ENCODE measurements around the gene SPINK13.

DNA sequence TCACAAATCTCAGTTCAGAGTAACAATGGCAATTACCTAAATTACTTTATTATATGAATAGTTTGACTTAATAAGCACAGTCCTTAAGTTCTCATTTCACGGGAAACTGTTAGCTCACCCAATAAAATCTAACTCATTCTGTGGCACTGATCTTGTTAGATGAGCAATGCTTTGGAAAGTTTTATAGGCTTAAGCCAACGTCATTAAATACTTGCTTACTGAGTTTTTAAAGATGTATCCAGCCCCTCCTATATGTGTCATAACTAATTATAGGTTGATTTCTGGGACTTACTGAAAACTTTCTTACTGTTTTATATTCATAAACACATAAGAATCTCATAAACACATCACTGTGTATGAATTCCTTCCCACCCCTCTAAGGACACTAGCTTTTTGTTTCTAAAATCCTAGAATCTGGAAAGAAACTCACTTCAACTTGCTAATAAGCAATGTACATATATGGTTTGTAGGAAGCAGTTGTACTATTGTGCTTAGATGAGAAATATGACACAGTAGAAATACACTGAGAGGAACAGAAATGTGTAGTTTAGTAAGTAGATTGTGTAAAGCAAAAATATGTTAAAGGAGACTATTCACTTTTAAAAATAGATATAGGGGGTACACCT lies 44.4 kb upstream of the SPINK13 start:
- TF ChIP-seq, protein P1, sequence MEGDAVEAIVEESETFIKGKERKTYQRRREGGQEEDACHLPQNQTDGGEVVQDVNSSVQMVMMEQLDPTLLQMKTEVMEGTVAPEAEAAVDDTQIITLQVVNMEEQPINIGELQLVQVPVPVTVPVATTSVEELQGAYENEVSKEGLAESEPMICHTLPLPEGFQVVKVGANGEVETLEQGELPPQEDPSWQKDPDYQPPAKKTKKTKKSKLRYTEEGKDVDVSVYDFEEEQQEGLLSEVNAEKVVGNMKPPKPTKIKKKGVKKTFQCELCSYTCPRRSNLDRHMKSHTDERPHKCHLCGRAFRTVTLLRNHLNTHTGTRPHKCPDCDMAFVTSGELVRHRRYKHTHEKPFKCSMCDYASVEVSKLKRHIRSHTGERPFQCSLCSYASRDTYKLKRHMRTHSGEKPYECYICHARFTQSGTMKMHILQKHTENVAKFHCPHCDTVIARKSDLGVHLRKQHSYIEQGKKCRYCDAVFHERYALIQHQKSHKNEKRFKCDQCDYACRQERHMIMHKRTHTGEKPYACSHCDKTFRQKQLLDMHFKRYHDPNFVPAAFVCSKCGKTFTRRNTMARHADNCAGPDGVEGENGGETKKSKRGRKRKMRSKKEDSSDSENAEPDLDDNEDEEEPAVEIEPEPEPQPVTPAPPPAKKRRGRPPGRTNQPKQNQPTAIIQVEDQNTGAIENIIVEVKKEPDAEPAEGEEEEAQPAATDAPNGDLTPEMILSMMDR (conservative IDR thresholded peaks at IDR 0.05 in 1 of 2, IDR thresholded peaks at IDR 0.05 in 1 of 2; ENCODE audit: low read depth in 1 of 2, low read length in 2 of 2), result no peak
- TF ChIP-seq EZH2 (IDR thresholded peaks at IDR 0.05; ENCODE audit: low read length, missing control alignments), result no peak
